Mucosa of gallbladder (tissue), 1 donor: ENCODE data around the gene HYAL1. TPM values are rescaled to one million over a fixed set of nuclear protein-coding genes. Genes with fewer than 3 reads are reported as not detected.
"Not testable (repeated sequence)": the region's sequence is repeated elsewhere in the genome, so short reads cannot be mapped to it uniquely, and the experiment has no call there.

Experiments
- DNase-seq: peaks from one replicate; pipeline ENCODE4 v3.0.0-alpha.2; 2020; ENCODE audit warnings: low spot score
- total RNA-seq: library from RNA; stranded (reverse); gene quantifications from one replicate; pipeline ENCODE4 v1.2.1, GENCODE V29; 2021
- donor health status: DM: no; HTN: no; CAD: no.

Gene HYAL1
- total RNA-seq, 1 donor from 2014 or later = 82.4 TPM

DNA sequence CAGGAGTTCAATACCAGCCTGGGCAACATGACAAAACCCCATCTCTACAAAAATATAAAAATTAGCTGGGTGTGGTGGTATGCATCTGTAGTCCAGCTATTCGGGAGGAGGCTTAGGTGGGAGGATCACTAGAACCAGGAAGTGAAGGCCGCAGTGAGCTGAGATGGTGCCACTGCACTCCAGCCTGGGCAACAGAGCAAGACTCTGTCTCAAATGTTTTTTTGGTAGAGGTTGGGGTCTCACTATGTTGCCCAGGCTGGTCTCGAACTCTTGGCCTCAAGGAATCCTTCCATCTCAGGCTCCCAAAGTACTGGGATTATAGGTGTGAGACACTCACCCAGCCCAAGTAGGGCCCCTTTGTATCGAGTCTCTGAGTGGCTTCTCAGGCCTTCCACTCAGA lies 9.3 kb downstream of the HYAL1 start:
- no peak for DNase-seq

DNA sequence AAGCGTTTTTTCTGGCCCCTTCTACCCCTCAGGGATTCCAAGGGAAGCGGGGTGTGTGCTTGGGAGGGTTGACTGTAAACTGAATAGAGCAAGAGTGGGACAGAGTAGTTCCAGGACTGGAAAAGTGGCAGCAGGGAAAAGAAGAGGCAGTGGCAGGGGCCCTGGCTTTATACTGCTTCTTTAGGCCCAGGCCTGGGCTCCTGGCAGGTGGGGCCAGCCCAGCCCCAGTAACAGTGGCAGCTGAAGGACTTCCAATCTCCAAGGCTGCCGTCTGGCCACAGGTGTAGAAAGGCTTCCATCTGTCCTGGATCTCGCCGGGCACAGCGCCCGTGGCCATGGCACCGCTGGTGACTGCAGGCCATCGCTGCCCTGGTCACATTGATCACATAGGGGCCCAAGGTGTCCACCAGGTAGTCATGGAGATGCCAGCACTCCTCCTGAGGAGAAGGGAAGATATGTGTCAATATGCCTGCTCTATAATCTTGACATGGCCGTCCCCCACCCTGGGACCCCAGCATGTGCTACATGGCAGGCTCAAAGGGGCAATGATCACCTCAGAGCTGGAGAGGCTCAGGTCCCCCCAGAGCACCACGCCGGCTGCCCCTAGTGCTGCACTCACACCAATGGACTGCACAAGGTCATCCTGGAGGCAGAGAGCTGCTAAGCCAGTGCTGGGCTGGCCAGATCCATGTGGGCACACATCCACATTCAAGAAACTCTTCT lies 10.1 kb downstream of the HYAL1 start:
- no peak for DNase-seq

DNA sequence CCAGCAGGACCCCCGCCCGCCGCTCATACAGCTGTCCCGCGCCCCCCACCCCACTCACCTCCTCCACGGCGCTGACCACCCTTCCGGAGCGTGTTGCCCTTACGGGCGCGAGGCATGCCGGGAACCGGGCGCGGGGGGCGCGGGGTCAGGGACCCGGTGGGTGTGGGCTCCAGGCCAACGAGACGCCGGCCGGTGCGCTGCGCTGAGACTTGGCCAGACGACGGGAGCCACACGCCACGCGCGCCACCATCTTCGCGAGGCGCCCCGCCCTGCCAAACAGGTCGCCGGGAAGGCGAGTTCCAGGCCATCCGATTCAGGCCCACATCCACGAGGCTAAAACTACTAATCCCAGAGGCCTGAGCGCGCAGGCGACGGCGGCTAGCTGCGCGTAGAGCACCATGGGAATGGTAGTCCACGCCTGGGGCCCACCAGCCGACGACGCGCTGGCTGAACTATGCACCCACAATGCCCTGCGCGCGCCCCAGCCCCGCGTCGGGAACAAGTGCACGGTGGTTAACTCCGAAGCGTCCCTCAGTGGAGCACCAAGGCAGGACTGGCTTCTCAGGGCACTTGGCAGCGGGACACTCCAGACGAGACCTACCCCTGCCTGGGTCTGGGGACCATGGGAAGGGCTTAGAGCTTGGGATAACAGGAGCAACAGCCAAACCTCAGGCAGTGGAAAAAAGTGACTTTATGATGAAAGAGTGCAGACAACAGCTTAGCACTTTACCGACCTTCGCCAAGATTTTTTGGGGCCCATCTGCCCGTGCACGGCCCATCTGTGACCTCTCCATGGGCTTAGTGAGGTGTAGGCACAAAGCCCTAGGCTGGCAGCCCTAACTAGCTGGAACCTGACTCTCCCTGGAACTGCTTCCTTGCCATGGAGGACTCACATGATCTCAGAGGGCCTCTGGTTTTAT lies 11.0 kb downstream of the HYAL1 start, which contains the start of gene IFRD2:
Gene IFRD2, minus strand, starts transcription at position 271 of the 920 bp plus-strand sequence. Its CDS starts 155 bp downstream, at position 116.
- peak; percentile 99 for DNase-seq

DNA sequence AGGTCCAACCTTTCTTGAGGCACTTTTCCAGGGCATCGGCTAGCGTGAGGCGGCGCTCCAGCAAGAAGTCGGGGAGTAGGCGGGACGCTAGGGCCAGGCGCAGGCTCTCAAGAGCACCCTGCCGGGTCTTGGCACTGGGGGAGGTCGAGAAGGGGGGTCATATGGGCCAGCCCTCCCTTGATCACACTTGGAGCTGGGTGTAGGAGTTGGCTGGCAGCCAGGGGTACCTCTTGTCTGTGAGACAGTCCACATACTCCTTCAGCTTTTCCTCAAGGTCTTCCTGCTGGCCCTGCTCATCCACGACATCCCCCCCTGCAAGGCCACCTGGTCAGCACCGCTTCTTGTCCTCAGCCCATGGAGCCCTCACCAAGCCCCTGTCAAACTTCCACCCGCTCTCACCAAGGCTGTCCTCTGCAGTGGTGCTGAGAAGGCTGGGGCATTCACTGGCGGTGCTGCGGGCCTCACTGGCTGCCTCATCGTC lies 13.2 kb downstream of the HYAL1 start:
- DNase-seq = no peak

DNA sequence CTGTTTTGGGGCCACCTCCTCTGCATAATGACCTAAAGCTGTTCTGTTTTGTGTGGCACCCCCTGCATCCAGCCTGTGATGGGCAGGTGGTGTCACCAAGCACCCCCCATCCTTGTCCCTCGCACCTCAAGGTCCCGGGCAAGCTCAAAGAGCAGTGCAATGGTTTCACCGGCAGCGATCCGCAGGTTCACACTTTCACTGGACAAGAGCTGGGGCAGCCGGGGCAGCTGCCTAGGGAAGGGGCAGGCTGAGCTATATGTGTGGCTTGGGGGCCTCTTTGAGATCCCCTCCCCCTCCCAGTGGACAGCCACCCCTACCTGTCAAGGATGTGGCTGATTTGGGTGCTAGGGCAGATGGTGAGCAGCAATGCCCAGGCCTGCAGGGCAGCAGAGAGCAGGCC lies 14.2 kb downstream of the HYAL1 start:
- DNase-seq = no peak

DNA sequence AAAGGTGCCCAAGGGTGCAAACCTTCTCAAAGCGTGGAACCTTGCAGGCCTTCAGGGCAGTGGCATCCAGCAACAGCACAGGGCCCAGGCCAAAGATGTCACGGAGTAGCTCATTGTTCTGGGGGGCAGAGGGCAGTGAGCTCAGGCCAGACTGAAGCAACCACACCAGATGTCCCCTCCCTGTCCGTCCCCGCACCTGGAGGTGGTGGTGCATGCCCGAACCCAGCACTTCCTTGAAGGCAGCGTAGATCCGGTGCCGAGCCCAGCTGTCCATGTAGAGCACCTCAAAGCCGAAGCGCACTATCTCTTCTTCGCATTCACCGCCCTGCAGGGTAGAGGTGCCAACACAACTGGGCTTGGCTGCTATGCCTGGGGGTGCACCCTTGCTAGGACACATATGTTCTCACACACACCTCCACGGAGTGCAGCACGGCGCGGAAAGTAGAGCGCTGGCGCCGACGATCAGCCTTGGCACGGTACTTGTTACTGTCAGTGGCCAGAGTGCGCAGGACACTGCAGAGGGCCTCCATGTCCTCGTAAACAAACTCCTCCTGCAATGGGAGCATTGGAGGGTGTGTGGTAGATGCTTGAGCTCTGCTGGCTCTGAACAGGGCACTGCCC lies 14.9 kb downstream of the HYAL1 start:
- no peak for DNase-seq

DNA sequence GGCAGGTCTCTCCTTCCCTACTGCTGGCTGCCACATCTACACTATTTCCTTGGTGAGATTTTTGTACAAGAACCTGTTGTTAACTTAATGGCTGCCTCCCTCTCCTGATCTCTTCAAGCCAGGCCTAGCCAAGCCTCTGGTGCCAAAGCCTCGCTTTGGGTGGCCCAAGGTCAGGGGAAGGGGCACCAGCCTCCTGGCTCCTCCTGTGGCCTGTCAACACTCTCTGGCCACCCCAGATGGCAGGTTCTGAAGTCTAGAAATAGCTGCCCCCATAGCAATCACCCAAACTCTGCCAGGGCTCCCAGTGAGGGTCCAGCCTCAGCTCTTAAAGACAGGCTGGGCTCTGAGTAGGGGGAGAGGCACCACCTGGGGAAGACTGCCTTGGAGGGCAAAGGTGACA lies 16.1 kb downstream of the HYAL1 start:
- DNase-seq = no peak

DNA sequence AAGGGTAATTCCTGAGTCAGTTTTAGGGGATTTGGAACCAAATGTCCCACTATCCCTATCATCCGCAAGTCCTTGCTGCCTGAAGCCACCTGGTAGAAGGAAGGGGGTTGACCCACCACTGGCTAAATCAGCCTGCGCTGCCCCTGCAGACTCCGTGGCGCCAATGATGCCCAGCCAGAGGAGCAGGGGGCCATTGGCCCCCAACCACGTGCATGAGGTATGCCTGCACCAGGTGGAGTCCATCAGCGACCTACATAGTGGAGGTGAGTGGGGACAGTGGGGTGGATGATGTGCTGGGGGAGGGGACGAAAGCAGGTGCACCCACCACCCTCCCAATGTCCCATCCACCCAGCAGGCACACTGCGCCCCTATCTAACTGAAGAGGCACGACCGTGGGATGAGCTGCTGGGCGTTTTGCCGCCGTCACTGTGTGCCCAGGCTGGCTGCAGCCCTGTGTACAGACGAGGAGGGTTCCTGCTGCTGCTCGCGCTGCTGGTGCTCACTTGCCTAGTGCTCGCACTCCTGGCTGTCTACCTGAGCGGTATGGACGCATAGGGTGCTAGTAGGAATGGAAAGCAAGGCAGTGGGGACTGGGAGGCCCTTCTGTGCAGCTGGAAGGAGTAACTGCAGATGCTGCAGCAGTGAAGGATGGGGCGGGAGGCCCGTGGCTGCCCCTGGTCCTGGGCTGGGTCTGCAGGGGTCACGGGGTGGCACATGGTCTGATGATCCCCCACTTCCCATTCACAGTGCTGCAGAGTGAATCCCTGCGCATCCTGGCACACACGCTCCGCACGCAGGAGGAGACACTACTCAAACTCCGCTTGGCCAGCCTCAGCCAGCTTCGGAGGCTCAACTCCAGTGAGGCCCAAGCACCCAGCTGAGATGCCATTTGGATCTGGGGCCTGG lies 16.8 kb downstream of the HYAL1 start:
- DNase-seq = no peak

DNA sequence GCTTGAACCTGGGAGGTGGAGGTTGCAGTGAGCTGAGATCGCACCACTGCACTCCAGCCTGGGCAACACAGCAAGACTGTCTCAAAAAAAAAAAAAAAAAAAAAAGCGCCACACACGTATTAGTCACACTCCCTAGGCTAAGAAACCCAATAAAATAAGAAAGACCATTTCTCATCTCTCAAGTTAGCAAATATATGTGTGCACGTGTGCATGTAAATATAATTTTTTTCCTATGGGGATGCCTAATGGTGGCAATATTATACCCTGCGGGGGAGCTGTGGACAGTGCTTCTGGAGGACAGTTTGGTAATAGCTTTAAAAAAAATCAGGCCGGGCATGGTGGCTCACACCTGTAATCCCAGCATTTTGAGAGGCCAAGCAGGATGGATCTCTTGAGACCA lies 19.3 kb downstream of the HYAL1 start:
- DNase-seq = not testable (repeated sequence)

DNA sequence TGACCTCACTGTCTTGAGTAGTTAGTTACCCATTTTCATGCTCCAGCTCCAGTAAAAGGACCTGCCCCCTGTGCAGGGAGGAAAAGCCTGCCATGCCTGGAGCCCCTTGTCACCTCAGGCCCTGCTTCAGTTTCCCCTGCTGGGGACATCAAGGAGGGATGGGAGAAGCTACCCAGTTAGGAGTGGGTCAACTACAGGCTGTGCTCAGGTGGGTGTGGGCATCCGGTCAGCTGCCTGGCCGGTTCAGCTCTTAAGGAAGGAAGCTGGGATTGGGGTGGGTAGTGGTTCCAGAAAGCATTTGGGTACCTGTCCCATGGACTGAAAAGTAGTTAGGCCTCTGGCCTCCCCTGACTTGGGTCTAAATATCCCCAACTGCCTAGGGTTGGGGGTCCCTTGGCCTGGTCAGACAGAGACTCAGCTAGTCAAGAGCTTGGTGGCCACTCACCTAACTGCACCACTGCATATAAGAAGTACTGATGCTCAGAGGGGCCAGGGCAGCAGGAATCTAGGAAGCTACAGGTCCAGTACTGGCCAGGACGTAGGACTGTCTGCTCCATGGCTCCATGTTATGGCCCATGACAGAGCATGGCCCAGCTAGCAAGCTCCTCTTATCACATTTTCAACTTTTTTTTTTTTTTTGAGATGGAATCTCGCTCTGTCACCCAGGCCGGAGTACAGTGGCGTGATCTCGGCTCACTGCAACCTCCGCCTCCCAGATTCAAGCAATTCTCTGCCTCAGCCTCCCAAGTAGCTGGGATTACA lies 23.9 kb downstream of the HYAL1 start:
- no peak for DNase-seq

DNA sequence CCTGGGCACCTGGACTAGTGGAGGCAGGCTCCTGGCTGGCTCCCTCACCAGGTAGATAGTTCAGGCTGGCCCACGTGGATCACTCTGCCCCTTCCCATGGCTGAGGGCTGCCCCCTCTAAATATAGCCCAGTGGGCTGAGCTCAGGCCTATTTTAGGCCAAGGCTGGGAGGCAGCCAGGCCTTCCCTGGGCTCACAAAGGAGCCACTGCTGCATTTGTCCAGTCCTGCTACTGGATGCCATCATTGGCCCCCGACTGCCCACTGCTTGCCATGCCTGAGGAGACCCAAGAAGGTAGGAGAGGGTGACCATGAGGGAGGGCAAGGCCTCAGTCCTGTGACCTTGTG lies 24.5 kb downstream of the HYAL1 start, which contains the start of gene LSMEM2:
Gene LSMEM2, plus strand, starts transcription at position 208 of the 345 bp plus-strand sequence. Its CDS starts 27 bp downstream, at position 235.
- no peak for DNase-seq

DNA sequence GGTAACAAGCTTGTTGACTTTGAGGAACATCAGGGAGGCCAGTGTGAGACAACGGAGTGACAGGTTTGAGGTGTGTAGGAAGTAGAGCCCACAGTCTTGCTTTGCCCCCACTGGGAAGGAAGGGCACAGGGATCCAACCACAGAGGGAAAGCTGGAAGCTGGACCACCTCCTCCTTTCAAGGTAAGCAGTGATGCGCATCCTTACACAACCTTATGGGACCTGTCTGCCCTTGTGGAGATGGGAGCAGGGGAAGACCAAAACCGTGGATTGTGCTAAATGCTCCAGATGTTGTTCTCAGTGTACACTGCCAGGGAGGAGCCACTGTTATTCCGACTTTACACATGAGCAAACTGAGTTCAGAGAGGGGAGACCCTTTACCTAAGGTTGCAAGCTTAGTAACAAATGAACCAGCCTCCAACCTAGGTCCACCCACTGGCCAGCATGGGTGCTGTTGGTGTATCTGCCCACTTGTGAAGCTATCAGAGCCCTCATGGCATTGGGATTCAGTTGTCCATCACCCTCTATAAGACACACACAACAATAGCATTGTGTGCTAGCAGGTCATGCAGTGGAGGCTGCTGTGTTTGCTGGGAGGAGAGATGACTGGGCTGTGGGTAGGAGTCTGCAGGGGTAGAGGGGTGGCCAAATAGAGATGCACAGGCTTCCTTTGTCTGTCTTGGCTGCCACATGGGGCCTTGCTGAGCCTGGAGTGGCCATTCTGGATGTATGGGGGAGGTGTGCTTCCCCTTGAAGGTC lies 25.1 kb downstream of the HYAL1 start:
- no peak for DNase-seq

DNA sequence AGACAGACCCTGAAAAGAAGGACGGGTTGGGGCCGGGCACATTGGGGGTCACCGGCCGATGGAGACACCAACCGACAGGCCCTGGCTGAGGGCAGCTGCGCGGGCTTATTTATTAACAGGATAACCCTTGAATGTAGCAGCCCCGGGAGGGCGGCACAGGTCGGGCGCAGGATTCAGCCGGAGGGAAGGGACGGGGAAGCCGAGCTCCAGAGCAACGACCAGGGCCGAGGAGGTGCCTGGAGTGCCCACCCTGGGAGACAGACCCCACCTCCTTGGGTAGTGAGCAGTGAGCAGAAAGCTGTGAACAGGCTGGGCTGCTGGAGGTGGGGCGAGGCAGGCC lies 26.6 kb downstream of the HYAL1 start:
- no peak for DNase-seq

DNA sequence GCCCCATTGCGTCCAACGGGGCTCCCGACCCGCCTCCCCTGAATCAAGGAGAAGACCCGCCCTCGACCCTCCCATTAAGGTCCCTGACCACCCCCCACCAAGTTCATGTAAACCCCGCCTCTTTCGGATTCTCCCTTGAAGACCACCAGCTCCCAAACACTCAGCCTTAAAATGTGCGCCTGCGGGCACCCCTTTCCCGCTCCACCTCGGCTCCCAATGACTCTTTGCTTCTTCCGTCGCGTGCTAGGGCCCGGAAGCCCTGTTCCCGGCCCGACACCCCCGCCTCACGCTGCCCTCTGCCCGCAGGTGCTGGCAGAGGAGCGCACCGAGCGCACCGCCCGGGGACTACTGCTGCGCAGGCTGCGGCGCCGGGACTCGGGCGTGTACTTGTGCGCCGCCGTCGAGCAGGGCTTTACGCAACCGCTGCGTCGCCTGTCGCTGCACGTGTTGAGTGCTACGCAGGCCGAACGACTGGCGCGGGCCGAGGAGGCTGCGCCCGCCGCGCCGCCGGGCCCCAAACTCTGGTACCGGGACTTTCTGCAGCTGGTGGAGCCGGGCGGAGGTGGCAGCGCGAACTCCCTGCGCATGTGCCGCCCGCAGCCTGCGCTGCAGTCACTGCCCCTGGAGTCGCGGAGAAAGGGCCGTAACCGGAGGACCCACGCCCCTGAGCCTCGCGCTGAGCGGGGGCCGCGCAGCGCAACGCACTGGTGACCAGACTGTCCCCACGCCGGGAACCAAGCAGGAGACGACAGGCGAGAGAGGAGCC lies 27.2 kb downstream of the HYAL1 start:
- no peak for DNase-seq

DNA sequence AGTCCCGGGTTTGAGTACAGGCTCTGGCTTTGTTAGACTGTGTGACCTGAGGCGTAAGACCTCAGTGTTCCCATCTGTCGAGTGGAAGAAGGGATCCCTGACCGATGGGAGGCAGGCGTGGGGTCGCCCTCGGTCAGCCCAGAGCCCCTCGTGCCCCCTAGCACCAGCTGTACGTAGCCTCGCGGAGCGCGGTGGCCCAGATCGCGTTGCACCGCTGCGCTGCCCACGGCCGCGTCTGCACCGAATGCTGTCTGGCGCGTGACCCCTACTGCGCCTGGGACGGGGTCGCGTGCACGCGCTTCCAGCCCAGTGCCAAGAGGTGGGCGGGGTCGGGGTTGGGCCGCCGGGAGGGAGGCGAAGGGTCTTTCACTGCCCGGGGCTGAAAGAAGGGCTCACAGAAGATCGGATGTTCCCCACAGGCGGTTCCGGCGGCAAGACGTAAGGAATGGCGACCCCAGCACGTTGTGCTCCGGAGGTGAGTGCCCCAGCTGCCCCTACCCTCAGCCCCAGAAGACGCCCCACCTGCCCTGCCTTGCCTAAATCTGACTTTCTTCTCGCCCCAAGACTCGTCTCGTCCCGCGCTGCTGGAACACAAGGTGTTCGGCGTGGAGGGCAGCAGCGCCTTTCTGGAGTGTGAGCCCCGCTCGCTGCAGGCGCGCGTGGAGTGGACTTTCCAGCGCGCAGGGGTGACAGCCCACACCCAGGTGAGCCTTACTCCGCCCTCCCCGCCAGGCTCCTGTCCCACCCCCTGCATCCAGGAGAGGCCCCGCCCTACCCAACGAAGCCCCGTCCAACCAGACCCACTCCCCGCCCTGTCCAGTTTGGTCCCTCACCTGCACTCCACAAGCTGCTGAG lies 28.0 kb downstream of the HYAL1 start:
- no peak for DNase-seq

DNA sequence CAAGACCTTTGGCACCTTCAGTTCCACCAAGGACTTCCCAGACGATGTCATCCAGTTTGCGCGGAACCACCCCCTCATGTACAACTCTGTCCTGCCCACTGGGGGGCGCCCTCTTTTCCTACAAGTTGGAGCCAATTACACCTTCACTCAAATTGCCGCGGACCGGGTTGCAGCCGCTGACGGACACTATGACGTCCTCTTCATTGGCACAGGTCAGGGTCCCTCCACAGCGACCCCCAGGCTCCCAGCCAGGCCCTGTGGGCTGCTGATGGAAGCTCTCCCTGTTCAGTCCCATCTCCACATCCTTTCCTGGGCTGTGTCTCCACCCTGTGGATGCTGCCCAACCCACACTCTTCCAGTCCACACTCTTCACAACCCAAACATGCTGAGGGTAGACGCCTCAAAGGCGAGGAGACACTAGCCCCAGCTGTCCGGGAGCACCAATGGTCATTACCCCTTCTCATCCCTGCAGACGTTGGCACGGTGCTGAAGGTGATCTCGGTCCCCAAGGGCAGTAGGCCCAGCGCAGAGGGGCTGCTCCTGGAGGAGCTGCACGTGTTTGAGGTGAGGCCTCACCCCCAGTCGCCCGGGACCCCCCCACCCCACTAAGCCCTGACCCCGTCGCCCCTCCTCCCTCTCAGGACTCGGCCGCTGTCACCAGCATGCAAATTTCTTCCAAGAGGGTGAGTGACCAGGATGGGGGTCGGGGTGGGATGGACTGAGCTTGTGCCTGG lies 28.8 kb downstream of the HYAL1 start:
- peak; percentile 66 for DNase-seq

DNA sequence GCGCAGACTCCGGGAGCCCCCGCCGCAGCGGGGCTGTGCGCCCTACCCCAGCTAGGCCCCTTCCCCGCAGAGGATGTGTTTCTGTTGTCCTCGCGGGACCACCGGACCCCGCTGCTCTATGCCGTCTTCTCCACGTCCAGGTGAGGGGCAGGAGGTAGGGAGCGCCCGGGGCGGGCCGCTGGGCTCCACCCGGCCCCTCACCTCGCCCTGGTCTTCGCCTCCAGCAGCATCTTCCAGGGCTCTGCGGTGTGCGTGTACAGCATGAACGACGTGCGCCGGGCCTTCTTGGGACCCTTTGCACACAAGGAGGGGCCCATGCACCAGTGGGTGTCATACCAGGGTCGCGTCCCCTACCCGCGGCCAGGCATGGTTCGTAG lies 29.7 kb downstream of the HYAL1 start:
- DNase-seq = no peak
